GM13977 (cell line): Measurements from ENCODE around the gene ATP9A.
"Not testable (repeated sequence)": the region's sequence is repeated elsewhere in the genome, so short reads cannot be mapped to it uniquely, and the experiment has no call there.

Experiments
- DNase-seq: peaks from one replicate; pipeline ENCODE4 v3.0.0; 2012; ENCODE audit warnings: low spot score
- CTCF ChIP-seq: IDR thresholded peaks from 2 replicates; pipeline ENCODE4 v1.5.1; 2012; ENCODE audit warnings: mild to moderate bottlenecking, control low read depth; ENCODE audit not compliant: insufficient read depth; ENCODE audit errors: extremely low read depth, missing control alignments
- in situ Hi-C: fragments of 300-500 bp; cut with MboI; formaldehyde crosslinking; loops from one replicate; pipeline ENCODE4 v1.12.0; 2022; ENCODE audit warnings: low sequenced_read_pairs, low pct_unique_long_range_greater_than_20kb, mixed read lengths, inconsistent platforms; ENCODE audit not compliant: unreplicated experiment

Gene ATP9A

GRCh38 chr20:51569815-51570738 lies 198.1 kb downstream of the ATP9A start:
- no peak for TF ChIP-seq CTCF
- DNase-seq, result no peak
- in situ Hi-C loops, result no loop called here

- in situ Hi-C loops, DNase-seq: not testable (repeated sequence)
These were observed 199.7 kb downstream of the ATP9A start for GRCh38 chr20:51568533-51568932.

GRCh38 chr20:51567622-51568021 lies 200.6 kb downstream of the ATP9A start:
- in situ Hi-C loops, result no loop called here
- no peak for TF ChIP-seq CTCF
- DNase-seq, result no peak

- no peak for DNase-seq
- no peak for TF ChIP-seq CTCF
- in situ Hi-C loops, result no loop called here
These were observed 201.6 kb downstream of the ATP9A start for GRCh38 chr20:51566594-51566993.

GRCh38 chr20:51565298-51566144 lies 202.7 kb downstream of the ATP9A start:
- in situ Hi-C loops, result no loop called here
- no peak for TF ChIP-seq CTCF
- DNase-seq, result no peak

GRCh38 chr20:51563486-51564332 lies 204.5 kb downstream of the ATP9A start:
- in situ Hi-C loops, result no loop called here
- DNase-seq, result no peak
- no peak for TF ChIP-seq CTCF
